Uterus (tissue), 4 donors: ENCODE results near the gene CHST14. TPM values are rescaled to one million over a fixed set of nuclear protein-coding genes. Genes with fewer than 3 reads are reported as not detected.

Source experiments
- DNase-seq, 2 donors: peaks; one replicate each; pipeline ENCODE4 v3.0.0-alpha.2; 2019 to 2020
- H3K27ac ChIP-seq, 2 donors: fragments of 200-600 bp; sonication (generic); 1 replicate in 1 of 2; 2 replicates in 1 of 2; pipeline ENCODE4 v1.5.1; 2016 to 2018
- H3K27me3 ChIP-seq, 2 donors: fragments of 200-600 bp; sonication (generic); one replicate each; pipeline ENCODE4 v1.5.1; 2018 to 2019; ENCODE audit warnings: control low read depth in 1 of 2
- H3K36me3 ChIP-seq, 2 donors: fragments of 200-600 bp; sonication (generic); one replicate each; pipeline ENCODE4 v1.5.1; 2019; ENCODE audit warnings: control low read depth in 1 of 2
- H3K4me1 ChIP-seq, 2 donors: fragments of 200-600 bp; sonication (generic); one replicate each; pipeline ENCODE4 v1.5.1; 2018 to 2019; ENCODE audit warnings: control low read depth in 1 of 2
- H3K4me3 ChIP-seq, 2 donors: fragments of 200-600 bp; sonication (generic); 1 replicate in 1 of 2; 2 replicates in 1 of 2; pipeline ENCODE4 v1.5.1; 2018 to 2019; ENCODE audit warnings: mild to moderate bottlenecking in 1 of 2
- H3K9me3 ChIP-seq, 2 donors: fragments of 200-600 bp; sonication (generic); one replicate each; pipeline ENCODE4 v1.5.1; 2019; ENCODE audit warnings: control low read depth in 1 of 2
- POLR2A ChIP-seq, 2 donors: fragments of 450-650 bp; IDR thresholded peaks; one replicate each; pipeline ENCODE4 v1.6.1; 2016; ENCODE audit warnings: antibody characterized with exemption in 2 of 2, mild to moderate bottlenecking in 1 of 2, moderate library complexity in 1 of 2
- intact Hi-C: fragments of 100-400 bp; cut with DNase I; formaldehyde crosslinking; loops from one replicate; pipeline ENCODE4 v1.15.1; 2023; ENCODE audit warnings: low total_unique reads
- total RNA-seq, 4 donors: library from RNA; depleted of rRNA in 3 of 4; stranded (reverse); fragments of >200 nt in 3 of 4; gene quantifications; one replicate each; pipeline versions ENCODE4 v1.1.0 to v1.2.4, GENCODE V29; 2014 to 2023
- TF ChIP-seq, protein P1 (sequence below), 4 experiments: fragments of 200-600 bp in 2 of 4; fragments of 450-650 bp in 2 of 4; sonication (generic) in 2 of 4; IDR thresholded peaks; one replicate each; pipeline ENCODE4 v1.5.1; 2016 to 2019; ENCODE audit warnings: antibody characterized with exemption in 4 of 4, mild to moderate bottlenecking in 2 of 4, moderate library complexity in 1 of 4
- donor health status: DM: yes; HTN: yes; CAD: no.

CHST14 gene
- total RNA-seq, 4 donors from 2014 or later = 6.8 to 26.1 (median 17.9) TPM

DNA sequence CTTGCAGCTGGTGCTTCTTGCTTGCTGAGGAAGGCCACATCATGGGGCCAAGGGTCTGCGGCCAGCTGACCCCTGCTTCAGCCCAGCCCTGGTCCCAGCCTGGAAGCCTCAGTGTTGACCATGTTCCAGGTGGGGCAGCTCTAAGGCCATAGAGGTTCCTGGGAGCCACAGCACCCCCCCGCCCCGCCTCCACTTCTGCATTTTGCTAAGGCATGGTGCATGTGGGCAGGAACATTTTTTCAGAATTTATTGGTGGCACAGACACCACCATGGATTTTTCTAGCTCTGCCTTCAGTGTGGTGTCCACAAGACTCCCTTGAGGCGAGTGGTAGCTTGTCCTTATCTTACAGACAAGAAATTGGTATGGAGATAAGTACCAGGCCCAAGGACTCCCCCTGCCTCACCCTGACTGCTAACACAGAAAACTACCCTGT, 1.9 kb upstream of the CHST14 start:
- no peaks in the 10 kb centered on the region for H3K27me3 ChIP-seq
- no peaks in the 10 kb centered on the region for H3K36me3 ChIP-seq
- DNase-seq = no peak
- no peak overlapping the region for H3K4me3 ChIP-seq
- intact Hi-C loops = no loop called here
- no peaks in the 10 kb centered on the region for H3K9me3 ChIP-seq
- no peak overlapping the region for H3K27ac ChIP-seq
- no peaks in the 10 kb centered on the region for H3K4me1 ChIP-seq
- TF ChIP-seq POLR2A (IDR thresholded peaks at IDR 0.05) = no peak
- TF ChIP-seq, protein P1, sequence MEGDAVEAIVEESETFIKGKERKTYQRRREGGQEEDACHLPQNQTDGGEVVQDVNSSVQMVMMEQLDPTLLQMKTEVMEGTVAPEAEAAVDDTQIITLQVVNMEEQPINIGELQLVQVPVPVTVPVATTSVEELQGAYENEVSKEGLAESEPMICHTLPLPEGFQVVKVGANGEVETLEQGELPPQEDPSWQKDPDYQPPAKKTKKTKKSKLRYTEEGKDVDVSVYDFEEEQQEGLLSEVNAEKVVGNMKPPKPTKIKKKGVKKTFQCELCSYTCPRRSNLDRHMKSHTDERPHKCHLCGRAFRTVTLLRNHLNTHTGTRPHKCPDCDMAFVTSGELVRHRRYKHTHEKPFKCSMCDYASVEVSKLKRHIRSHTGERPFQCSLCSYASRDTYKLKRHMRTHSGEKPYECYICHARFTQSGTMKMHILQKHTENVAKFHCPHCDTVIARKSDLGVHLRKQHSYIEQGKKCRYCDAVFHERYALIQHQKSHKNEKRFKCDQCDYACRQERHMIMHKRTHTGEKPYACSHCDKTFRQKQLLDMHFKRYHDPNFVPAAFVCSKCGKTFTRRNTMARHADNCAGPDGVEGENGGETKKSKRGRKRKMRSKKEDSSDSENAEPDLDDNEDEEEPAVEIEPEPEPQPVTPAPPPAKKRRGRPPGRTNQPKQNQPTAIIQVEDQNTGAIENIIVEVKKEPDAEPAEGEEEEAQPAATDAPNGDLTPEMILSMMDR (IDR thresholded peaks at IDR 0.05) = no peak

DNA sequence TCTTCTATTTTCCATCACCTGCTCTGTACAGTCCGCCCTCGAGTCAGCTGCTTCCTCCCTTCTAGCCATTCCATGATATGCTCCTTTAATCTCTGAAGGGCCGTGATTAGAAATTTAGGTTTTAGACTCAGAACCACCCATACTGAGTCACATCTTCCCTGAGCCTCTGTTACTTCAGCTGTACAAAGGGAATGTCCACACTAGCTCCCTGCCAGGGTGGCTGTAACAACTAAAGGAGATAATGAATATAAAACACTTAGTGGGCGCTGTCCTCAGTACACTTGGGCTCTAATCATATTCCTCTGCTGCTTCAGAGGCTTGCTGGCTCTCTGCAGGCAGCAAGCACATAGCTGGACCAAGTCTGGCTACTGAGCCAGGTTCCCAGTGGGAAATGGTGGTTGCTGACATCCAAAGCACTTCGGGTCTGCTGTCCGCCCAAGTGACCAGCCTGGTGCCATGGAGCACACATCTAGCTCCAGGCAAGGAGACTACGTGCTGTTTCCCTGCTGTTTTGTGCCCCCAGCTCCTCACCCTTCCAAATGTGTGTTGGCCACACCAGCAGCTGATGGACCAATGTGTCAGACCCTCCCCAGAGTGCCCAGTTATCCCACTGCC, 901 bp upstream of the CHST14 start:
- intact Hi-C loops = no loop called here
- TF ChIP-seq, protein P1 (IDR thresholded peaks at IDR 0.05) = no peak
- TF ChIP-seq POLR2A (IDR thresholded peaks at IDR 0.05) = no peak
- peak overlapping the region; percentile 80 to 92 for H3K27ac ChIP-seq

DNA sequence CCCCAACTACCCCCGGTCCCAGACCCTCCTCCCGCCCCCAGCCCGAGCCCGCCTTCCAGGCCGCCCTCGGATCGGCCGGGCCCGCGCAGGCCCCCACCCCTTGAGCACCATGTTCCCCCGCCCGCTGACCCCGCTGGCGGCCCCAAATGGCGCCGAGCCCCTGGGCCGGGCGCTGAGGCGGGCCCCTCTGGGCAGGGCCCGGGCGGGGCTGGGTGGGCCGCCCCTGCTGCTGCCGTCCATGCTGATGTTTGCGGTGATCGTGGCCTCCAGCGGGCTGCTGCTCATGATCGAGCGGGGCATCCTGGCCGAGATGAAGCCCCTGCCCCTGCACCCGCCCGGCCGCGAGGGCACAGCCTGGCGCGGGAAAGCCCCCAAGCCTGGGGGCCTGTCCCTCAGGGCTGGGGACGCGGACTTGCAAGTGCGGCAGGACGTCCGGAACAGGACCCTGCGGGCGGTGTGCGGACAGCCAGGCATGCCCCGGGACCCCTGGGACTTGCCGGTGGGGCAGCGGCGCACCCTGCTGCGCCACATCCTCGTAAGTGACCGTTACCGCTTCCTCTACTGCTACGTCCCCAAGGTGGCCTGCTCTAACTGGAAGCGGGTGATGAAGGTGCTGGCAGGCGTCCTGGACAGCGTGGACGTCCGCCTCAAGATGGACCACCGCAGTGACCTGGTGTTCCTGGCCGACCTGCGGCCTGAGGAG, 472 bp downstream of the CHST14 start:
- peak overlapping the region; percentile 80 to 92 for H3K27ac ChIP-seq

More for the DNA sequence above, 901 bp upstream of the CHST14 start:
- Histone ChIP-seq H3K36me3 (no peaks in the 10 kb centered on the region), H3K4me1 (no peaks in the 10 kb centered on the region), H3K27me3 (no peaks in the 10 kb centered on the region), H3K9me3 (no peaks in the 10 kb centered on the region), H3K4me3 (peak overlapping the region in 1 of 2 donors; percentile 70)
- DNase-seq = no peak

DNA sequence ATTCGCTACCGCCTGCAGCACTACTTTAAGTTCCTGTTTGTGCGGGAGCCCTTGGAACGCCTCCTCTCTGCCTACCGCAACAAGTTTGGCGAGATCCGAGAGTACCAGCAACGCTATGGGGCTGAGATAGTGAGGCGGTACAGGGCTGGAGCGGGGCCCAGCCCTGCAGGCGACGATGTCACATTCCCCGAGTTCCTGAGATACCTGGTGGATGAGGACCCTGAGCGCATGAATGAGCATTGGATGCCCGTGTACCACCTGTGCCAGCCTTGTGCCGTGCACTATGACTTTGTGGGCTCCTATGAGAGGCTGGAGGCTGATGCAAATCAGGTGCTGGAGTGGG, 995 bp downstream of the CHST14 start:
- Histone ChIP-seq H3K27ac (peak overlapping the region; percentile 80 to 92), H3K36me3 (no peaks in the 10 kb centered on the region), H3K27me3 (no peaks in the 10 kb centered on the region), H3K9me3 (no peaks in the 10 kb centered on the region), H3K4me1 (no peaks in the 10 kb centered on the region), H3K4me3 (peak overlapping the region; percentile 70 to 75)
- intact Hi-C loops = no loop called here
- DNase-seq = no peak
- TF ChIP-seq, protein P1 (IDR thresholded peaks at IDR 0.05) = no peak
- no peak for TF ChIP-seq POLR2A (IDR thresholded peaks at IDR 0.05)

More for the DNA sequence above, 472 bp downstream of the CHST14 start:
- H3K4me1 ChIP-seq = no peaks in the 10 kb centered on the region
- intact Hi-C loops = no loop called here
- peak overlapping the region; percentile 70 to 75 for H3K4me3 ChIP-seq
- H3K36me3 ChIP-seq = no peaks in the 10 kb centered on the region
- H3K27me3 ChIP-seq = no peaks in the 10 kb centered on the region
- H3K9me3 ChIP-seq = no peaks in the 10 kb centered on the region
- DNase-seq = peak in 1 of 2 donors; percentile 39
- TF ChIP-seq, protein P1 (IDR thresholded peaks at IDR 0.05) = no peak
- TF ChIP-seq POLR2A (IDR thresholded peaks at IDR 0.05) = no peak

DNA sequence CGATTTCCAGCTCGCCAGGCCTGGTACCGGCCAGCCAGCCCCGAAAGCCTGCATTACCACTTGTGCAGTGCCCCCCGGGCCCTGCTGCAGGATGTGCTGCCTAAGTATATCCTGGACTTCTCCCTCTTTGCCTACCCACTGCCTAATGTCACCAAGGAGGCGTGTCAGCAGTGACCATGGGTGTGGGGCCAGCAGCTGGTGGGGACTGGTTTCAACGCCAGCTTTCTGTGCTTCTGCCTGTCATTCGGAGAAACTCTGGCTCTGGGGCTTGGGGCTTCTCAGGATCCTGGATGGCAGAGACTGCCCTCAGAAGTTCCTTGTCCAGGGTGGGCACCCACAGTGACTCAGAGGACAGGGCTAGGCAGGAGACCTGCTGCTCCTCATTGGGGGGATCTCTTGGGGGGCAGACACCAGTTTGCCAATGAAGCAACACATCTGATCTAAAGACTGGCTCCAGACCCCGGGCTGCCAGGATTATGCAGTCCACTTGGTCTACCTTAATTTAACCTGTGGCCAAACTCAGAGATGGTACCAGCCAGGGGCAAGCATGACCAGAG, 1.5 kb downstream of the CHST14 start:
- no peak for DNase-seq
- Histone ChIP-seq H3K27ac (no peak overlapping the region), H3K4me1 (no peaks in the 10 kb centered on the region), H3K27me3 (no peaks in the 10 kb centered on the region), H3K9me3 (no peaks in the 10 kb centered on the region), H3K4me3 (peak overlapping the region in 1 of 2 donors; percentile 75), H3K36me3 (no peaks in the 10 kb centered on the region)
- intact Hi-C loops = no loop called here
- TF ChIP-seq, protein P1 (IDR thresholded peaks at IDR 0.05) = no peak
- TF ChIP-seq POLR2A (IDR thresholded peaks at IDR 0.05) = no peak
